ENCODE results near the gene VSX1.

VSX1 gene

GRCh38 chr20:25037288-25038102 lies 44.4 kb downstream of the VSX1 start:
- no peak for DNase-seq

GRCh38 chr20:25036331-25036936 lies 45.5 kb downstream of the VSX1 start:
- no peak for DNase-seq

- DNase-seq = no peak
These were observed 46.0 kb downstream of the VSX1 start for GRCh38 chr20:25035921-25036320.

GRCh38 chr20:25033924-25034300 lies 48.0 kb downstream of the VSX1 start:
- no peak for DNase-seq

GRCh38 chr20:25033265-25033923 lies 48.5 kb downstream of the VSX1 start:
- no peak for DNase-seq

- DNase-seq = no peak
These were observed 49.3 kb downstream of the VSX1 start for GRCh38 chr20:25032478-25033264.

- no peak for DNase-seq
These were observed 49.9 kb downstream of the VSX1 start for GRCh38 chr20:25032065-25032477.

GRCh38 chr20:25031241-25031640 lies 50.7 kb downstream of the VSX1 start:
- DNase-seq = no peak

GRCh38 chr20:25030649-25031207 lies 51.2 kb downstream of the VSX1 start:
- DNase-seq = no peak

- DNase-seq = no peak
These were observed 51.8 kb downstream of the VSX1 start for GRCh38 chr20:25030007-25030648.

- DNase-seq = no peak
These were observed 55.8 kb downstream of the VSX1 start for GRCh38 chr20:25025986-25026605.
